ENCODE measurements around the gene KSR1.

DNA sequence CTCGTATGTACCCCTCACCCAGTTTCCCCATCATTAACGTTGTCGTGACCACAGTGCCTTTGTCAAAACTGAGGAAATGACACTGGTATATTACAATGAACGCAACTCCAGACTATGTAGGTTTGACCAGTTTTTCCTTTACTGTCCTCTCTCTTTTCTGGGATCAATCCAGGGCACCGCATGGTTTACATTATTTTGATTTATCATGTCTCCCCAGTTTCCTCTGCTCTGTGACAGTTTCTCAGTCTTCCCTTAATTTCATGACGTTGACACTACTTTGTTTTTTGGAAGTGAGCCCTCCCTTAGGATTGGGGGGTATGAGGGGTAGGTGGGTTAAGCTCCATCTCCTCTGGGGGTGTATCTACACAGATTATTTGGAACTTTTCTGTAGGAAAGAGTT is 98.7 kb downstream of the KSR1 start:
- TF ChIP-seq, protein P1, sequence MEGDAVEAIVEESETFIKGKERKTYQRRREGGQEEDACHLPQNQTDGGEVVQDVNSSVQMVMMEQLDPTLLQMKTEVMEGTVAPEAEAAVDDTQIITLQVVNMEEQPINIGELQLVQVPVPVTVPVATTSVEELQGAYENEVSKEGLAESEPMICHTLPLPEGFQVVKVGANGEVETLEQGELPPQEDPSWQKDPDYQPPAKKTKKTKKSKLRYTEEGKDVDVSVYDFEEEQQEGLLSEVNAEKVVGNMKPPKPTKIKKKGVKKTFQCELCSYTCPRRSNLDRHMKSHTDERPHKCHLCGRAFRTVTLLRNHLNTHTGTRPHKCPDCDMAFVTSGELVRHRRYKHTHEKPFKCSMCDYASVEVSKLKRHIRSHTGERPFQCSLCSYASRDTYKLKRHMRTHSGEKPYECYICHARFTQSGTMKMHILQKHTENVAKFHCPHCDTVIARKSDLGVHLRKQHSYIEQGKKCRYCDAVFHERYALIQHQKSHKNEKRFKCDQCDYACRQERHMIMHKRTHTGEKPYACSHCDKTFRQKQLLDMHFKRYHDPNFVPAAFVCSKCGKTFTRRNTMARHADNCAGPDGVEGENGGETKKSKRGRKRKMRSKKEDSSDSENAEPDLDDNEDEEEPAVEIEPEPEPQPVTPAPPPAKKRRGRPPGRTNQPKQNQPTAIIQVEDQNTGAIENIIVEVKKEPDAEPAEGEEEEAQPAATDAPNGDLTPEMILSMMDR (IDR thresholded peaks at IDR 0.05): no peak
- no peak for TF ChIP-seq POLR2A (IDR thresholded peaks at IDR 0.05)
- TF ChIP-seq POLR2AphosphoS5 (IDR thresholded peaks at IDR 0.05): no peak

Data from upper lobe of left lung (tissue), 4 donors.